CD4-positive, alpha-beta T cell treated with Interleukin-17A for 1 hour (primary cell): Measurements from ENCODE around the gene SHC3.

Experiments used
- DNase-seq: peaks from one replicate; pipeline ENCODE4 v3.0.0-alpha.2; 2020

The SHC3 gene

GRCh38 chr9:88976890-88977257 lies 201.7 kb downstream of the SHC3 start:
- no peak for DNase-seq

- DNase-seq, result no peak
Measured at GRCh38 chr9:88975966-88976889, 202.4 kb downstream of the SHC3 start.

- no peak for DNase-seq
Measured at GRCh38 chr9:88974641-88975040, 204.0 kb downstream of the SHC3 start.

GRCh38 chr9:88973281-88974045 lies 205.2 kb downstream of the SHC3 start:
- no peak for DNase-seq

GRCh38 chr9:88972401-88972800 lies 206.2 kb downstream of the SHC3 start:
- no peak for DNase-seq

GRCh38 chr9:88971131-88971960 lies 207.3 kb downstream of the SHC3 start:
- DNase-seq, result no peak

- no peak for DNase-seq
Measured at GRCh38 chr9:88969646-88970373, 208.8 kb downstream of the SHC3 start.

GRCh38 chr9:88968799-88969198 lies 209.8 kb downstream of the SHC3 start:
- no peak for DNase-seq

- DNase-seq, result no peak
Measured at GRCh38 chr9:88966894-88967676, 211.5 kb downstream of the SHC3 start.

- no peak for DNase-seq
Measured at GRCh38 chr9:88965473-88965872, 213.1 kb downstream of the SHC3 start.

- no peak for DNase-seq
Measured at GRCh38 chr9:88960632-88961031, 218.0 kb downstream of the SHC3 start.

- DNase-seq, result no peak
Measured at GRCh38 chr9:88959727-88960469, 218.7 kb downstream of the SHC3 start.

- DNase-seq, result no peak
Measured at GRCh38 chr9:88957526-88957925, 221.1 kb downstream of the SHC3 start.
